ENCODE results near the gene DGCR6.
"Not testable (repeated sequence)": the region's sequence is repeated elsewhere in the genome, so short reads cannot be mapped to it uniquely, and the experiment has no call there.

The DGCR6 gene

GRCh38 chr22:18955696-18956095, 49.6 kb downstream of the DGCR6 start:
- CTCF ChIA-PET, result interaction anchor here (1.5 to 2.3 kb wide), 2 partner anchors 188 to 674 kb away, joined by 4 to 12 read pairs; partner anchors contain the start of gene ESS2
- no peak for DNase-seq (ENCODE audit: low read depth, low spot score)
- H3K4me3 ChIP-seq (ENCODE audit: low read depth, low read length), result no peak overlapping the region
- POLR2A ChIA-PET, result no interaction called here
- TF ChIP-seq CTCF (IDR thresholded peaks at IDR 0.05; ENCODE audit: insufficient read depth, low read length, missing control alignments), result no peak

GRCh38 chr22:18956121-18956895, 50.2 kb downstream of the DGCR6 start:
- H3K4me3 ChIP-seq (ENCODE audit: low read depth, low read length); POLR2A ChIA-PET; DNase-seq (ENCODE audit: low read depth, low spot score): not testable (repeated sequence)
- CTCF ChIA-PET, result interaction anchor here (1.5 to 2.3 kb wide), 2 partner anchors 188 to 674 kb away, joined by 4 to 12 read pairs; partner anchors contain the start of gene ESS2

- DNase-seq (ENCODE audit: low read depth, low spot score); H3K4me3 ChIP-seq (ENCODE audit: low read depth, low read length); POLR2A ChIA-PET: not testable (repeated sequence)
- CTCF ChIA-PET, result interaction anchor here (2.3 kb wide), 1 partner anchor 187 kb away, joined by 12 read pairs; the partner anchor contains the start of gene ESS2
Observed at GRCh38 chr22:18956956-18957355, 50.8 kb downstream of the DGCR6 start.

DNA sequence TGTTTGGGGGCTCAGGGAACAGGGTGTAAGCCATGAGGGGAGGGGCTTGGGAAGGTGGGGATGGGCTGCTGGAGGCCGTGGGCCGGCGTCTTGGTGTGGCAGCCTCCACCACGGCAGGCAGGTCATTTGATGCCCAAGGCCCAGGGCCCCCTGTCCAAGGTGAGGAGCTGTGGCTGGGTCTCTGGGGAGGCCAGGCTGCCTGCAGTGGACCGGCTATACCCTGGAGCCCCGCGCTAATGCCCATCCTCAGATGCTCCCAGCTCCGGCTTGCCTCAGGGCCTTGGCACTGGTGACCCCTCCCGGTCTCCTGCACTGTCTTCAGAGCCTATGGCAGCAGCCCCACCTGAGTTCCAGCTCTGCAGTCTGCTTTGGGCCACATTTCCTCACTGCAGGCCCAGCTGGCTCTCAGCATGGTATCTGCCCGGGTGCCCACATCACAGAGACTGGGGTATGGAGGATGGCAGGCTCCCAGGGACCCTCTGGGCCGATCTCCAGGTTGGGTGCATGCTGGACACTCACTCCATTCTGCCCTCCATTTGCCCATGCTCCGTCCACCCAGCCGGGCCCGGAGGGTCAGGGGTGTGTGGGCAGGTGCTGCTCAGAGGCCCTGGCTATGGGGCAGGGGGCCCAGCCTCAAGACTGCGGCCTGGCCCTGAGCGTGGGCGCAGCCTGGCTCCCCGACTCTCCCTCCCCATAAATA, 51.7 kb downstream of the DGCR6 start:
- DNase-seq (ENCODE audit: low read depth, low spot score); H3K4me3 ChIP-seq (ENCODE audit: low read depth, low read length); CTCF ChIA-PET; POLR2A ChIA-PET: not testable (repeated sequence)

DNA sequence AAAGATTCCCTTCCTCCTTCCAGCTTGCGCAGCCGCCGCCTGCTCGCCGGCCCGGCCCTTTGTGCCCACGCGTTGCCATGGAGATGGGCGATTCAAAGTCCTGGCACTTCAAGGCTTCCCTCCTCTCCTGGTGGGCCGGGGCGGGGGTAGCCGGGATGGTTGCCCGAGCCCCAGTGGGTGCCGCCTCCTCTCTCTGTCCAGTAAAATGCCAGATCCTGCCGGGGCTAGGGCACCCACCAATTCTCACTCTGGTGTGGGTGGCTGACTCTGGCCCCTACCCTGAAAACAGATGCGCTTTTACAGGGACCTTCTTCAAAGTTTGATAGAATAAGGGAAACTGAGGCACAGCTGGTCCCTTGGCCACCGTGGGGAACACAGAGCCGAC, 52.2 kb downstream of the DGCR6 start:
- DNase-seq (ENCODE audit: low read depth, low spot score); CTCF ChIA-PET; POLR2A ChIA-PET; H3K4me3 ChIP-seq (ENCODE audit: low read depth, low read length): not testable (repeated sequence)

GRCh38 chr22:18958738-18959137, 52.6 kb downstream of the DGCR6 start:
- H3K4me3 ChIP-seq (ENCODE audit: low read depth, low read length); DNase-seq (ENCODE audit: low read depth, low spot score); CTCF ChIA-PET; POLR2A ChIA-PET: not testable (repeated sequence)

DNA sequence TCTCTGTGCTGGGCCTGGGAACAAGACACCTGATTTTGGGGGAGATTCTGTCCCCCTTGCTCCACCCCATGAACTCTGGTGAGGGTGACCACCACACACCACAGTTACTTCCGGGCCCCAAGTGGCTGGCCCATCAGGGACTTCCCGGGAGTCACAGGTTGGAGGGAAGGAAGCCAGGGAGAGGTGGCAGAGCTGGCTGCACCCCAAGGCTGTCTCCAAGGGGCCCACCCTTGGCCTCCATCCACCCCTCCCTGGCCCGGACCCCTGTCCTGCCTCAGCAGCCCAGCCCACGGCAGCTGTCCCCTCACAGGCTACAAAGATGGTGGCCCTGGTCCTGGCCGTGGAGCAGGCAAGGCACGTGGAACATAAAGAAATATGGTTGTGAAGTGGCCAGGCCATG, 53.1 kb downstream of the DGCR6 start:
- CTCF ChIA-PET; DNase-seq (ENCODE audit: low read depth, low spot score); POLR2A ChIA-PET; H3K4me3 ChIP-seq (ENCODE audit: low read depth, low read length): not testable (repeated sequence)

- DNase-seq (ENCODE audit: low read depth, low spot score); H3K4me3 ChIP-seq (ENCODE audit: low read depth, low read length); CTCF ChIA-PET; POLR2A ChIA-PET: not testable (repeated sequence)
Observed at GRCh38 chr22:18959741-18960140, 53.6 kb downstream of the DGCR6 start.

DNA sequence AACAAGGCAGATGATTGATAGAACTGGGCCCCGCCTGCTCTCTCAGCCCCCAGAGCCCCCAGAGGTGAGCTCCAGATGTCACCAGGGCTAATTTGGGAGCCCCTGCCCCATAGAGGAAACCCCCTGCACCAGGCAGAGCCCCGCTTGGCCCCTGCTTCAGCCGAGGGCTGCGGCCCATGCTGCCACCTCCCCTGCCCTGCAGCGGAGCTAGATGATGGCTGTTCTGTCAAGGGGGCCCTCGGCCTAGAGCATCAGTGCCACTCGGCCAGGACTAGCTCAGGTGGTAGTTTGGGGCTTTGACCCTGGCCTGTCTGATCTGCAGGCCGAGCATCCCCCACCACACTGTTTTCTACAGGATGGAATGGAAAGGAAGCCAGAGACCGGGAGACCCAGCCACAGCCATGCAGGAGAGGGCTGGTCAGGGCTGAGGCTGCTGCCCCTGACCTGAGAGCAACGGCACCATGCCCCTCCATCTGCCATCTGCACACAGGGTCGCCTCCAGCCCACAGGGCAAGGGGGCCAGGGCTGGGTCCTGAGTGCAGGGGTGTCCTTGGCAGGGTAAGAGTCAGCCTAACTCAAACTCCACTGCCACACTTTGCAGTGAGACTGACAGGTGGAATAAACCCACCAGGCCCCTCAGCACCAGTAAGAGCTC, 54.2 kb downstream of the DGCR6 start:
- CTCF ChIA-PET, result not testable (repeated sequence)

GRCh38 chr22:18961201-18961600, 55.1 kb downstream of the DGCR6 start:
- CTCF ChIA-PET; DNase-seq (ENCODE audit: low read depth, low spot score); POLR2A ChIA-PET; H3K4me3 ChIP-seq (ENCODE audit: low read depth, low read length): not testable (repeated sequence)

More for the DNA sequence above, 54.2 kb downstream of the DGCR6 start:
- POLR2A ChIA-PET; DNase-seq (ENCODE audit: low read depth, low spot score); H3K4me3 ChIP-seq (ENCODE audit: low read depth, low read length): not testable (repeated sequence)

All from AG04449 (cell line).